Muscle of arm (tissue), 12 donors: ENCODE results near the gene ATP13A1. TPM values are rescaled to one million over a fixed set of nuclear protein-coding genes. Genes with fewer than 3 reads are reported as not detected.

Experiments used
- DNase-seq: peaks from one replicate; pipeline ENCODE4 v3.0.0-alpha.2; 2013
- polyA plus RNA-seq, 12 donors: library from polyadenylated mRNA; unstranded; fragments of 120-200 nt; gene quantifications; one replicate each; pipeline ENCODE4 v1.2.1, GENCODE V29; 2013; ENCODE audit not compliant: insufficient read length in 12 of 12

Gene ATP13A1
- polyA plus RNA-seq, 12 donors, result 19.2 to 42.9 (median 24.8) TPM; not detected in 1

DNA sequence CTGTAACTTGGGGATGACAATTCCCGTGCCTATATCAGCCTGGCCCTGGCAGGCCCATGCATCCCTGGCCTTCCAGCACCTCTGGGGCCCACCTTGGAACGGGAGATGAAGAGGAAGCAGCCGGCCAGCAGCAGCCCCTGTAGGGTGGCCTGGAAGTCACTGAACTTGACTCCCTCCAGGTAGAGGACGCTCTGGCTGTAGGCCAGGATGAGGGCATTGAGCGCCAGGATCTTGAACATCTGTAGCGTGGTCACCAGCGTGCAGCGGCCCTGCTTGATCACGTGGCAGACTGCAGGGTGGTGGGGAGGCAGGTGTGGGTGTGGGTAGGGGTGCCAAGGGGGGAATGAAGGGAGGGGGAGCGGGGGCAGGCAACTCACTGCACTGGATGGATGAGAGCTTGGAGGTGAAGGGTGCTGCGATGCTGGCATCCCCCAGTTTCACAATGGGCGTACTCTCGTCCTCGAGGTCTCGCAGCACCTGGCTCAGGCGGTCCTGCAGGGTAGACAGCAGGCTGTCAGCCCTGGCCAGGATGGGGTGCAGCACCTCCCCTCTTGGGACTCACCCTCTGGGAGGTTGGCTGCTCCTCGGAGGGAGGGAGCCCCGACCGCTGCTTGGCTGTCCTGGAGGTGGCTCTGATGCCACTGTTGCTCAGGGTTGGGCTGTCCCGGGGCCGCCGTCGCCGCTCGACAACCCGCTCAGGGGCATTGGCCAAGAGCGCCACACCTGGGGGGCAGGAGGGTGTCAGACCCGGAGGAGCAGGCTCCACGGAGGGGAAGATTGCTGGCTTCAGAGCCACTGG, 16.2 kb downstream of the ATP13A1 start:
- no peak for DNase-seq

DNA sequence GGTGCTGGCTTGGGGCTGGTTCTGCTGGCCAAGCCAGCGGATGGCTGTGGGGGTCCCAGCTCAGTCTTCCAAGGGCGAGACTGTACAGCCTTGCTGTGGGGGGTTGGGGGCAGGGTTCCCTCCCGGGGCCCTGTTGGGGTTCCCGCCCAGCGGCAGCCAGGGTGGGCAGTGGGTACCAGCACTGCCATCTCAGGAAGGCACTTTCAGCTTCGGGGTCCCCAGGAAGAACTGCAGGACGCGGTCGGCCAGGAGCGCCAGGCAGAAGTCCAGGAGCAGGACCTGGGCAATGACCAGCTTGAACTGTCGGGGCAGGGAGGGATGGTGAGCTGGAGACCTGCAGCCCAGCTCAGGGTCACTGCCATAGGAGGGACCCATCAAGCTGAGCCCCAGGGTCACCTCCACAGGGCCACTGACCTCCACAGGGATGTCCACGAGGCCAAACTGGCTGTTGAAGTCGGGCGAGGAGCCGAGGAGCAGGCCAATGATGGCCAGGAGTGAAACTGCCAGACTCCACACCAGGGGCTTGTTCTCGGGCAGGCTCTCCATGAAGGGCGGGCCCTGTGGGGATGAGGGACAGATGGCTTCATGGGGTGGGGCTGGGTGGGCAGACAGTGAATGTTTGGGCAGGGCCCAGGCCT, 18.1 kb downstream of the ATP13A1 start:
- DNase-seq, result no peak

GRCh38 chr19:19644054-19644388, 19.5 kb downstream of the ATP13A1 start:
- DNase-seq, result no peak

DNA sequence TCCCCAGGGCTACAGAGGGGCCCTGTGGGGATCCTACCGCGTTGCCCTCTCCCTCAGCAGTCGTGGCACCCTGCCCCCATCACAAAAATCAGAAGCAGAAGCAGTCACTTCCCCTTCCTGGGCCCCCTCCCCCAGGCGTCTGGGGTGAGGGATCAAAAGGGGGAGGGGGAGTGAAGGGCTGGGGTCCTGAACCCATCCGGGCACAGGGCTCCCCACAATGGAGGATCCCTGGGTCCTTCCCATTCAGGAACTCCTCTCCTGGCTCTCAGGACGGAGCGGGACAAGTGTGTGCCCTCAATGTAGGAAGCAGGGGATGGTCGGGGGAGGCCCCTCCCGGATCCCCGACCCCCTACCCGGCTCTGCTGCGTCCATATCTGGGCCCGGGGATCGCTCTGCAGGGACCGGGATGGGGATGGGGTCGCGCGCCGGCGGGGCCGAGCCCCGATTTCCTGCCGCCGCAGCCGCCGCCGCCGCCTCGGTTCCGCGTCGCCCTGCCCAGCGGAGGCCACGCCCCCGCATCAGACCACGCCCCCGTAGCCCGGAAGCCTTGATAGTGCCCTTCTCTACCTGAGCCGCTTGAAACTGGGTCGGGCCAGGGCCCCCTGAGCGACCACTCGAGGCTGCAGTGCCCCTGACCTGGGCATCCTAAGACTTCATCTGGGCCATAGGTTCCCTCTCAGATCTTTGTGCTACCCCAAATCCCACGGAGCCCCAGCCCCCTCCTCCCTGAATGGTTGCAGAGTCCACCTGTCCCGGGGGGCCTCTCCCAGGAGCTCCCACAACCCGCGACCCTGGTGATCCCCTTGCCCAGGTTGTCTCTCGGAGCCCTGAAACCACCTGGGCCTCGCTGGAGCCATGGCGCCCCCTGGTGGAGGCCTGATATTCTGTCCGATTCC, 20.1 kb downstream of the ATP13A1 start, which contains the start of gene GMIP:
Gene GMIP (minus strand): TSS at position 500 of the 896 bp plus-strand sequence. CDS start 128 bp downstream, at position 372.
- peak; percentile 70 for DNase-seq

GRCh38 chr19:19642506-19643157, 20.8 kb downstream of the ATP13A1 start:
- DNase-seq, result no peak

DNA sequence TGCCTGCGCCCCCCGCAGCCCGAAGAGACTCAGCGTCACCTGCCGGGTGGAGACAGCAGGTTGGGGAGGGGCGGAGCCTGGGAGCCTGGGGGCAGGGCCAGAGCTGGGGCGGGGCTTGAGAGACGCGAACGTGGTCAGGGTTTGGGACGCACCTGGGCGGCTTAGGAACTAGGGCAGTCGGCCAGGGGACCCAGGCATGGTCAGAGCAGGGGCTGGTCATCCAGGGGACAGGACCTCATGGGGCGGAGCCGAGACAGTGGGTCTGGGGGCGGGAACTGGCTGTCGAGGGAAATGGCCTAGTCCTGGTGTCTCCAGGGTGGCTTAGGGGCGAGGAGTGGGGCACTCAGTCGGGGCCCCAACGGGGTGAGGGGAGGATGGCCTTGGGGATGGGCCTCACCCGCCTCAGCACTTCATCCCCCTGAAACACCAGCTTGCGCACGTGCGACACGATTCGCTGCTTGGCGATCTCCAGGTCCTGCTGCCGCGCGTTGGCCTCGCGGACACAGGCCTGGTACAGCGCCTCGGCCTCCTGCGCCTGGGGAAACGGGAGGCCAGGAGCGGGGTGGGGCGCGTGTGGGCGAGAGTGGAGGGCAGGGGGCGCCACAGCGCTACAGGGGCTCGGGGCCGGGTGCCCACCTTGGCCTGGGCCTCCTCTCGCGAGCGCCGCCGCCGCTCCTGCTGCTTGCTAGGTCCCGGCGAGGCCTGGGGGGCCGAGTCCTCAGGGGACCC, 25.8 kb downstream of the ATP13A1 start:
- no peak for DNase-seq

DNA sequence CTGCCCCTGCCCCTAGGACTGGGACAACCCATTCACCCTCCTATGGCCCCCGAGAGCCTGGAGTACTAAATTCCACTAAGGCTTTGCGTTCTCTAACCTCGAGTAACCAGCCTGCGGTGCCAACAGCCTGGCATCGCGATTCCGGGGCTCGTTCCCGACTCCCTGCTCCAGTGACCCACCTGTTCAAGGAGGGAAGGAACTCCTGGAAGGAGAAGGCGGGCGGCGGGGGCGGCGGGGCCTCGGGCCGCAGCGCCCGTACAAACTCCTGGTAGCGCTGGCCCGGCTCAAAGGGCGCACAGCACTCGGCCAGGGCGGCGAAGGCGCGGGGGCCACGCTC, 26.3 kb downstream of the ATP13A1 start:
- no peak for DNase-seq

DNA sequence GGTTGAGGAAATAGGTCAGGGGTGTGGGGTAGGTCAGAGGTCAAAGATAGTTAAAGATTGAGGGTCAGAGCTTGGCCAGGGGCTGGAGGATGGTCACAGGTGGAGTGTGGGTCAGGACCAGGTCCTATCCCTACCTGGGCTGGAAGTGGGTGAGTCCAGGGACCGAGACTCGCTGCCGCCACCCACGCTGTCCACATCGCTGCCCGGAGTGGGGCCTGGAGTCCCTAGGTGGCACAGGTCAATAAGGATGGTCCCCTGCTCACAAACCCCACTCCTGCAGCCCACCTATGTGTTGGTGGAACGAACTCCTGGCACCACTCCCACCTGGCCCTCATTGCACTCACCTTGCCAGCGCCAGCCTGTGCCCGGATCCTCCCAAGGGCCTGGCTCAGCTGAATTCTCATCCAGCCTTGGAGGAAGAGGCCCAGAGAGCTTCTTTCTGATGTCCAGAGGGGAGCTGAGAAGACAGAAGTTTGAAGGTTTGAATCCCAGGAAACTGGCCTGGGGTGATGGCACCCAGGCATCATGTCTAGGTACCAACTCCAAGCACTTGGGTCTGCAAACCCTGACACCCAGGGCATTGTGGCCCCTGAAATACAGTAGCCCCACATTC, 26.8 kb downstream of the ATP13A1 start:
- DNase-seq, result no peak

DNA sequence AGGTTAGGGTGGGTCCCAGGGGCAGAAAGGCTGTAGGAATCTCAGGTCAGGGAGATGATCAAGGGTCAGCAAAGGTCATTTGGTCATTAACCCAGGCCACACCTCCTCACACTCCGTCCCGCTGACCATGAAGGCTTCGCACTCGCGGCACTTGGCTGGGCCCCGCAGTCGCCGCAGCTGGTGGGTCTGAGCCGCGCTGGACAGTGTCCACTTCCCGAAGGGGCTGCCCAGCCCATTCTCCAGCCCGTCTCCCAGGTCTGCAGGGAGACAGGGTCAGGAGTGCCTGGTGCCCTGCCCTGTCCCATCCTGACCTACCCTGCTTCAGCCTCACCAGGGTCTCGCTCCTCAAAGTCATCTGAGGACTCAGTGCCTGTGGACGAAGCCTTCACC, 28.2 kb downstream of the ATP13A1 start:
- DNase-seq, result no peak

DNA sequence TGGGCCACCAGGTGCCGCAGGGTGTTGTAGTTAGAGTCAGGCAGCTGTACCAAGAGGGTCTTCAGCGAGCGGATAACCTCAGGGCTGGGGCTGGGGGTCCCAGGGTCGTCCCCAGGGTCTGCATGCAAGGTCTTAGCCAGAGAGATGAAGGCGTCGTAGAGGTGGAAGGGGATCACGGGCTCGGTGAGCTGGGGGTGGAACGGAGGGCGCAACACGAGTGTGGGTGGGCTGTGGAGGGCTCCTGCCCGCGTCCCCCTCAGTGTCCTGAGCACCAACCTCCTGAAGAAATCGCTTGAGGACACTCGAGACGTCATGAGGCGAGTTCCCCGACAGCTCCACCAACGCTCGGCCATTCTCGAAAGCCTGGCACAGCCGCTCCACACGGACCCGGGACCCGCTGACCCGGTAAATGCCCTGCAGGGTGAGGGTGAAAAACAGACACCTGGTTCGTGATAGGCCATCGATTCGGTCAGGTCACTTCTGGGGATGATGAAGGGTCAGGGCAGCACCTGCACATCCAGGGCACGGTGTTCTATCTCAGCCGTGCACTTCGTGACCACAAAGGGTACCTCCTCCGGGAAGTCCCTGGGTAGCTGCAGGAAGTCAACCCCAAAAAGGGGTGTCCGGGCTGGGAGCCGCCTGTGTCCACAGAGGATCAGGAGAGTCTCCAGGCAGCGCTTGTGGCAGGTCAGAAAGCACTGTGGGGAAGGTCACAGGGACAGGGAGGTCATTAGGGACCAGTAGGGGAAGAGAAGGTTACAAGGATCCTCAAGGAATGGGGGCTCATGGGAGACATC, 28.8 kb downstream of the ATP13A1 start:
- no peak for DNase-seq

- DNase-seq, result no peak
These were observed 29.6 kb downstream of the ATP13A1 start for GRCh38 chr19:19633711-19634515.

- no peak for DNase-seq
These were observed 30.8 kb downstream of the ATP13A1 start for GRCh38 chr19:19632661-19633060.

GRCh38 chr19:19631346-19631745, 32.1 kb downstream of the ATP13A1 start:
- DNase-seq, result no peak

DNA sequence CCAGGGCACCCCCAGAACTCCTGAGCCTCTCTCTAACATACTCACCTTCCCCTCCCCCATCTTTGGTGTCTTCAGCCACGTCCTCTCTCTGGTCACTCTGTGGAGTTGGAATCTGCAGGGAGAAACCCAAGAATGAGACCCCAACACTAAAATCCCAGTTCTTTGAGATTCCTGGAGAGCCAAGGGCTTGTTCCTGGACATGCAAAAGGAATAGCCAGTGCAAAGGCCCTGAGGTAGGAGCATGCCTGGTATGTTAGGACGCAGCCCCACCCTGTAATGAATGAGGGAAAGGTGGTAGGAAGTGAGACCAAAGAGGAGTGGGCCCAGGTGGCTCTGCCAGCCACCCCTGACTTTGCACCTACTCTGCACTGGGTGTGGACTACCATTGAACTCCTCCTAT, 33.0 kb downstream of the ATP13A1 start:
- DNase-seq, result no peak

DNA sequence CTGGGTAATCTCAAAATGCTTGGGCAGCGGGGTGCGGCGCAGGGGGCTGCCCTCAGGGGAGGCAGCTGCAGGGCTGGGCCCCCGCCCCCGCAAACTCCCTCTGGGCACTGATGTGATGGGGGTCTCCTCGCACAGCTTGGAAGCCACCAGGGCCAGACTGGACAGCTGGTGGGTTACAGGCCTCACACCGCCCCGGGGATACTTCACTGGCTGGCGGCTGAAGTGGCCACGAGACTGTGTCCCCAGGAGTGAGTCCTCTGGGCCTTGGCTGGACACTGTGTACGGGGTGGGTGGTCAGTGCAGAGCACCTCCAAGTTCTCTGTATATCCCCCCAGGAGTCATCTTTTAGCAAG, 33.4 kb downstream of the ATP13A1 start:
- DNase-seq, result no peak

- no peak for DNase-seq
These were observed 34.9 kb downstream of the ATP13A1 start for GRCh38 chr19:19628501-19629134.

GRCh38 chr19:19627621-19628500, 35.6 kb downstream of the ATP13A1 start, which contains the start of gene LPAR2:
Gene LPAR2, minus strand, starts transcription at chr19:19628220. Its CDS starts 945 bp downstream, at chr19:19627275.
- DNase-seq, result no peak
